ENCODE results near the gene IGSF21.

IGSF21 gene

DNA sequence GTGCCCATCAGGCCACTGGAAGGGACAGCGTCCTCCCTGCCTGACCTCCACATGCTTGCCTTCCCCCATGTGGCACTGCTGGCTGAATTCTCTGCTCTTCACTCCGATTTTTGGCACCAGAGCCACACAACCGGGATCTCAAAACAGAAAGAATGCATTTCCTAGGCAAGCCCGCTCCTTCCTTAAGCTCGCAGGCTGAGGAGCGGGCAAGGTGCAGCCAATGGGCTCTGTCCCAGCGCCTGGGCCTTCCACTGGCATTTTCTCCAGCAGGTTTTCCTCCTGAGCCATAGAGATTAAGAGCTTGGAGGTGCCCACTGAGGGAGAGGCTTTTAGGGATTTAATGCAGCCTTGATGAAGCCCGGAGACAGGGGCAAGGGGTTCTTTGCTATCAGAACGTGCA is 158.0 kb downstream of the IGSF21 start:
- no peak for FAIRE-seq
- no peak for DNase-seq (ENCODE audit: insufficient read length, low spot score)
- TF ChIP-seq TAF1 (IDR thresholded peaks at IDR 0.05; ENCODE audit: low read depth, low read length), result no peak
- TF ChIP-seq SPI1 (IDR thresholded peaks at IDR 0.05; ENCODE audit: low read depth, low read length), result no peak
- TF ChIP-seq POLR2A (IDR thresholded peaks at IDR 0.05; ENCODE audit: low read depth, low read length), result no peak
- no peak for TF ChIP-seq POU2F2 (IDR thresholded peaks at IDR 0.05; ENCODE audit: low read depth, low read length)
- TF ChIP-seq PAX5 (IDR thresholded peaks at IDR 0.05; ENCODE audit: insufficient read depth, low read length, severe bottlenecking), result no peak
- no peak for TF ChIP-seq POLR2AphosphoS5 (IDR thresholded peaks at IDR 0.05; ENCODE audit: low read depth, low read length)

DNA sequence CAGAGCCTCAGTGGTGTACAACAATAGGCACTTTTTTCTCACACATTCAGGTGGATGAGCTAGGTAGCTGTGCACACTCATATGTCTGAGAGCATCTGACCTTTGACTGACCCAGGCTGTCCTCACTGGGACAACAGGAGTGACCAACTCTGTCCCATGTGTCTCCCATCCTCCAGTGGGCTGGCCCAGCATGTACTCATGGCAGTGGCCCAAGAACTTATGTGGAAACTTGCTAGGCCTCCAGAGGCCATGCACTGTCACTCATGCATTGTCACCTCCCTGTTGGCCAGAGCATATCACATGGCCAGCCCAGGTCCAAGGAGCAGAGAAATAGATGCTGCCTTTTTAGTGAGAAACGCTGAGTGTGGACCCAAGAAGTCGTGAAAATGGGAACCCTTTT is 158.8 kb downstream of the IGSF21 start:
- DNase-seq (ENCODE audit: insufficient read length, low spot score) (no peak), FAIRE-seq (no peak)
- TF ChIP-seq SPI1 (IDR thresholded peaks at IDR 0.05; ENCODE audit: low read depth, low read length) (no peak), POLR2A (IDR thresholded peaks at IDR 0.05; ENCODE audit: low read depth, low read length) (no peak)

DNA sequence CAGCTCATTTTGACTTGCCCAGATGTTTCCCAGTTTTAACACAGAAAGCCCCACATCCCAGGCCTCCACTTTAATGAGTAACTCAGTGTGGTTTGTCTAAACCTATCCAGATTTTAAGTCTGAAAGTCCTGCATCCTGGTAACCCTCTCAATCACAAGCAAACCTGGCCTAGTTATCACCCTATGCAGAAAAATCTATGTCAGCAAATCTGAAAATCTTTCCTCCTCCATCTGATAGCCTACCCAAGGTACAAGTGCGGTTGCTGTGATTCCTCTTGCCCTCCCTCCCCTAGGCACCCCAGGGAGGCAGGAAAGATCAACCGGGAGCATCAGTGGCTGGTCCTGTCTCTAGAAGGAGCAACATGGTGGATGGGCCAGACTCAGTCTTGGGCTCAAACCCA is 163.7 kb downstream of the IGSF21 start:
- no peak for TF ChIP-seq SPI1 (IDR thresholded peaks at IDR 0.05; ENCODE audit: low read depth, low read length)
- TF ChIP-seq TAF1 (IDR thresholded peaks at IDR 0.05; ENCODE audit: low read depth, low read length), result no peak
- no peak for TF ChIP-seq POLR2A (IDR thresholded peaks at IDR 0.05; ENCODE audit: low read depth, low read length)
- TF ChIP-seq POU2F2 (IDR thresholded peaks at IDR 0.05; ENCODE audit: low read depth, low read length), result no peak
- TF ChIP-seq PAX5 (IDR thresholded peaks at IDR 0.05; ENCODE audit: insufficient read depth, low read length, severe bottlenecking), result no peak
- no peak for TF ChIP-seq POLR2AphosphoS5 (IDR thresholded peaks at IDR 0.05; ENCODE audit: low read depth, low read length)
- FAIRE-seq (no peak), DNase-seq (ENCODE audit: insufficient read length, low spot score) (no peak)

DNA sequence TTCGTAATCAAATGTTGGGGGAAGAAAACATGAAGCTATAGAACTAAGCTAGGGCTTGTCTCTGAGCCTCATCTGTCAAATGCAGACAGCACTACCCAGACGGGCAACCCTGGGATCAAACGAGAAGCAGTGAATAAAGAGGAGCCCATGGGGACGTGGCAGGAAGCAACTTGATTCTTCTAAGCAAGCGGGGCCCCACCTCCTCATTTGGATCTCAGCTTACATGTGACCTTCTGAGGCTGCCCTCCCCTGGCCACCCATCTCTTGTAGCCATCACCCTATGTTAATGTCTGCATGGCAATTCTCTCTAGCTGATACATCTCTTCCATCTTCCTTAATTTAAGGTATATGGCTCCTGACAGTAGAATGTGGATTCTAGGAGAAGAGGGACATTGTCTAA is 171.3 kb downstream of the IGSF21 start:
- TF ChIP-seq TAF1 (IDR thresholded peaks at IDR 0.05; ENCODE audit: low read depth, low read length) (no peak), POU2F2 (IDR thresholded peaks at IDR 0.05; ENCODE audit: low read depth, low read length) (no peak), POLR2AphosphoS5 (IDR thresholded peaks at IDR 0.05; ENCODE audit: low read depth, low read length) (no peak), SPI1 (IDR thresholded peaks at IDR 0.05; ENCODE audit: low read depth, low read length) (no peak), POLR2A (IDR thresholded peaks at IDR 0.05; ENCODE audit: low read depth, low read length) (no peak), PAX5 (IDR thresholded peaks at IDR 0.05; ENCODE audit: insufficient read depth, low read length, severe bottlenecking) (no peak)
- FAIRE-seq, result no peak
- DNase-seq (ENCODE audit: insufficient read length, low spot score), result no peak

DNA sequence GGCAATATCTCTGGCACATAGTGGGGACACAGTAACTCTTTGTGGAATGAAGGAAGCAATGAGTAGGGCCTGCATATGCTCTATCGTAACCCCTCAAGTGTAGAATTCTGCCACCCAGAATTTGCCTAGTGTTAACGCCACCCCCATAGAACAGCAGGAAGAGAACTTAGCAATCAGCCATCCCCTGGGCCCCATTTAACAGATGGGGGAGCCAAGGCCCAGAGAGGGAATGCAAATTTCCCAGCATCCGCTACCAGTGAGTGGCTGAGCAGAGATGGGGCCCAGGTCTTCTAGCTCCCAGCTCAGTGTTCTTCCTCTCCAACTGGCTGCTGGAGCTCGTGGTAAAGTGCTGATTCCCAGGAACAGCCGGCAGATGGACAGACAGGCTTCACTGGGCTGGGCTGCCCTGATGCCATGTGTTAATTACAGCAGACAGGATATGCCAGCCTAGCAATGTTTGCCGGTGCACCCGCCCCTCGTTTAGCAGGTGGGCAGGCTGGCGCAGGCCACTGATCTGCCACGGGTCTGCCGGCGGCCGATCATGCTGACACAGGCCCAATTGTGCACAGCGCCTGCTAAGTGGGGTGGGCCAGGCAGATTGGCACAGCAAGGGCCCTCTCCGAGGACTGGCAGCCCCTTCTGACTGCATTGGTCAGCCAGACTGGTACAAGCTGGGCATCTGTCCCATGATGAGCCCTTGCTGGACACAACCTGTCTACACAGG is 171.9 kb downstream of the IGSF21 start:
- FAIRE-seq, result no peak
- TF ChIP-seq POU2F2 (IDR thresholded peaks at IDR 0.05; ENCODE audit: low read depth, low read length), result no peak
- TF ChIP-seq TAF1 (IDR thresholded peaks at IDR 0.05; ENCODE audit: low read depth, low read length), result no peak
- no peak for TF ChIP-seq SPI1 (IDR thresholded peaks at IDR 0.05; ENCODE audit: low read depth, low read length)
- no peak for TF ChIP-seq PAX5 (IDR thresholded peaks at IDR 0.05; ENCODE audit: insufficient read depth, low read length, severe bottlenecking)
- no peak for TF ChIP-seq POLR2A (IDR thresholded peaks at IDR 0.05; ENCODE audit: low read depth, low read length)
- TF ChIP-seq POLR2AphosphoS5 (IDR thresholded peaks at IDR 0.05; ENCODE audit: low read depth, low read length), result no peak
- no peak for DNase-seq (ENCODE audit: insufficient read length, low spot score)

DNA sequence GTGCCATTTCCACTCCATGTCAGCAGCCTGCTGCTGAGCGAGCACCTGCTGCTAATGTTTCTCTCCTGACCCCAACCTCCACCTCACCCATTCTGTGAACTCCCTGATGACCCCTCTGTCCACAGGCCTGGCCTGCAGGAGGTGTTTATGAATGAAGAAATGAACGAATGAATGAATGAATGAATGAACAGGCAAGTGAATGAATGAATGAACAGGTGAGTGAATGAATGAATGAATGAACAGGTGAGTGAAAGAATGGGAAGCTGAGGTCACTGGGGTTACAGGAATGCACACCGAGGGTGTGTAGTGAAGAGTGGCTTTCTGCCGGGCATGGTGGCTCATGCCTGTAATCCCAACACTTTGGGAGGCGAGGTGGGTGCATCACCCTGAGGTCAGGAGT is 173.4 kb downstream of the IGSF21 start:
- FAIRE-seq (no peak), DNase-seq (ENCODE audit: insufficient read length, low spot score) (no peak)
- TF ChIP-seq PAX5 (IDR thresholded peaks at IDR 0.05; ENCODE audit: insufficient read depth, low read length, severe bottlenecking), result no peak
- TF ChIP-seq SPI1 (IDR thresholded peaks at IDR 0.05; ENCODE audit: low read depth, low read length), result no peak
- no peak for TF ChIP-seq TAF1 (IDR thresholded peaks at IDR 0.05; ENCODE audit: low read depth, low read length)
- no peak for TF ChIP-seq POLR2A (IDR thresholded peaks at IDR 0.05; ENCODE audit: low read depth, low read length)
- no peak for TF ChIP-seq POU2F2 (IDR thresholded peaks at IDR 0.05; ENCODE audit: low read depth, low read length)
- TF ChIP-seq POLR2AphosphoS5 (IDR thresholded peaks at IDR 0.05; ENCODE audit: low read depth, low read length), result no peak

DNA sequence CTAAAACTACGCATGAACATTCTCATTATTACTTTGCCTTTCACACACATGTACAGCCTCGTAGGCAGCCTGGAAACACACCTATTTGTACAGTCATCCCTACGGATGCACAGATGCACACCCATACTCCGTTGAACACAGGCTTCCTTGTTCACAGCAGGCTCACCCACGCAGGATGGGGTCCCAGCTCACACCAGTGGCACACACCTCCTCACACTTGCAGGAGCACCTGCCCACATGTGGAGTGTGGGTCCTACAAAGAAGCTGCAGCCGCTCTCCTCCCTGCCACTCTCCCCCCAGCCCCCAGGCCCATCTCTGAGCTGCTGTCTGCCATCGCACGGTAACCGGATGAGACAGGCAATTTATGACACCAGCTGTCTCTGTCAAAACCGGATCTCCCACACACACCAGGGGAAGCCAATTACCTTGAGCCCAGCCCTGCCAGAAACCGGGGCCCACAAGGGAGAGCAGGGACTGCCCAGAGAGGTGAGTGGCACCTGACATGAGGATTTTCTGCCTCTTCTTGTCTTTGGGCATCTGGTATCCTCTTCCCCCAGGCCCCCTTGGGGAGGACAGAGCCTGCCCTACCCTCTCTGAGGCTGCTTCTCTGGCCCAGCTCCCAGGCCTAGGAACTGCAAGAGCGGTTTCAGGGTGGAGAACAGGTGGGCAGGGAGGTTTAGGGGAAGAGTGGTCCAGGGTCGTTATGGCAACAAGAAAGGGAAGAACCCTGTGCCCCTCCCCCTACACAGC is 175.4 kb downstream of the IGSF21 start:
- DNase-seq (ENCODE audit: insufficient read length, low spot score) (no peak), FAIRE-seq (no peak)
- TF ChIP-seq POLR2A (IDR thresholded peaks at IDR 0.05; ENCODE audit: low read depth, low read length) (no peak), POU2F2 (IDR thresholded peaks at IDR 0.05; ENCODE audit: low read depth, low read length) (no peak), PAX5 (IDR thresholded peaks at IDR 0.05; ENCODE audit: insufficient read depth, low read length, severe bottlenecking) (no peak), TAF1 (IDR thresholded peaks at IDR 0.05; ENCODE audit: low read depth, low read length) (no peak), SPI1 (IDR thresholded peaks at IDR 0.05; ENCODE audit: low read depth, low read length) (no peak), POLR2AphosphoS5 (IDR thresholded peaks at IDR 0.05; ENCODE audit: low read depth, low read length) (no peak)

DNA sequence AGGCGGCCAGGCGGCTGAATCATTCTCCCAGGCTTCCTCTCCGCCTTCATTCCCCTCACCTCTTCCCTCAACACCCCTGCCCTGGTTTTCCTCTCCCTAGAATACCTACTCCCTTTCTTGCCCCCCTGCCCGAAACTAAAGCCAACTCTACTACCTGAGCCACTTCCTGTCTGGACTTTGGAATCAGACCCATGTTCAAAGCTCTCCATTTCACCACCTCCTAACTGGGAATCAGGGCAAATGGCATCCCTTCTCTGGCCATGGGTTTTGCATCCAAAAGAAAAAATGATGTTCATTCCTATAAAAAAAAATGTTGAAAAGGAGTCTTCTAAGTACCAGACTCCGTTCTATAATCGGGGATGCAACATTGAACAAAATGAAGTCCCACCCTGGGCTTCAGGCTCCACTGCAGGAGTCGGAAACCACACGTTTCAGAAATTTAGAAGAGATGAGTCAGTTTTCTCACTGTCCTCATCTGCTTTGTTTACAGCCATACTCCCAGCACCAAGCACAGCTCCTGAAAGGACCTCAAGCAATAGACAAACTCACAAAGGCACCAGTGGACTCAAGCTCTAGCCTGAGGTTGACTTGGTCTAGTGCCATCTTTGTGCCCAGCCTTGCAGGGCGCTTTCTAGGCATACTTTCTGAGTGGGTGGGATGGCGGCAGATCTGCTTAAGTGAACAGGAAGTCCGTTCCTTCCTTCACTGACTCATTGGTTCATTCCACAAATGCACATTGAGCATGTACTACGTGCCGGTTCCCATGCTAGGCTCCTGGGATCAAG is 176.2 kb downstream of the IGSF21 start:
- no peak for FAIRE-seq
- DNase-seq (ENCODE audit: insufficient read length, low spot score), result no peak
- TF ChIP-seq SPI1 (IDR thresholded peaks at IDR 0.05; ENCODE audit: low read depth, low read length), result no peak
- TF ChIP-seq POLR2AphosphoS5 (IDR thresholded peaks at IDR 0.05; ENCODE audit: low read depth, low read length), result no peak
- no peak for TF ChIP-seq PAX5 (IDR thresholded peaks at IDR 0.05; ENCODE audit: insufficient read depth, low read length, severe bottlenecking)
- no peak for TF ChIP-seq POU2F2 (IDR thresholded peaks at IDR 0.05; ENCODE audit: low read depth, low read length)
- TF ChIP-seq POLR2A (IDR thresholded peaks at IDR 0.05; ENCODE audit: low read depth, low read length), result no peak
- TF ChIP-seq TAF1 (IDR thresholded peaks at IDR 0.05; ENCODE audit: low read depth, low read length), result no peak

Data from GM12891 (cell line).